Spleen (tissue), 7 donors: ENCODE results near the gene PTRH2.

Experiments
- CTCF ChIP-seq, 11 experiments: fragments of 200-600 bp in 7 of 11; fragments of 450-650 bp in 4 of 11; sonication (generic) in 4 of 11; IDR thresholded peaks in 8 of 11; conservative IDR thresholded peaks in 3 of 11; 1 replicate in 7 of 11; 2 replicates in 4 of 11; pipeline versions ENCODE4 v1.4.0 to v1.8.0; 2016 to 2021; ENCODE audit warnings: antibody characterized with exemption in 11 of 11, inconsistent platforms in 4 of 11, mild to moderate bottlenecking in 1 of 11
- POLR2A ChIP-seq, 3 donors: fragments of 450-650 bp; IDR thresholded peaks; one replicate each; pipeline ENCODE4 v1.5.1; 2017; ENCODE audit warnings: antibody characterized with exemption in 3 of 3, mild to moderate bottlenecking in 1 of 3
- POLR2AphosphoS5 ChIP-seq, 3 donors: sonication (generic); formaldehyde crosslinking; IDR thresholded peaks; one replicate each; pipeline ENCODE4 v1.5.1; 2017; ENCODE audit warnings: antibody characterized with exemption in 3 of 3
- donor health status: DM: no; HTN: no; CAD: no; lungs with moderate emphysema.
- donor health status: DM: no; HTN: no; CAD: no.
- donor health status: DM: no; HTN: no; CAD: no.

- TF ChIP-seq CTCF (IDR thresholded peaks at IDR 0.05 in 8 of 11, conservative IDR thresholded peaks at IDR 0.05 in 3 of 11): no peak
- no peak for TF ChIP-seq POLR2A (IDR thresholded peaks at IDR 0.05)
- no peak for TF ChIP-seq POLR2AphosphoS5 (IDR thresholded peaks at IDR 0.05)
These were observed 30.5 kb downstream of the PTRH2 start for GRCh38 chr17:59676716-59677115.
